ENCODE results near the gene RPS3.
"Not testable (repeated sequence)": the region's sequence is repeated elsewhere in the genome, so short reads cannot be mapped to it uniquely, and the experiment has no call there.

Gene RPS3

GRCh38 chr11:75399344-75400145 lies at the start of gene RPS3:
Gene RPS3, plus strand, starts transcription at chr11:75399518. Its CDS starts 30 bp downstream, at chr11:75399548.
- DNase-seq: peak; percentile 93

GRCh38 chr11:75349521-75350116 lies 49.7 kb upstream of the RPS3 start:
- no peak for DNase-seq

GRCh38 chr11:75350122-75350742 lies 49.1 kb upstream of the RPS3 start:
- DNase-seq: no peak

GRCh38 chr11:75350743-75351540 lies 48.4 kb upstream of the RPS3 start:
- no peak for DNase-seq

- no peak for DNase-seq
These were observed 47.9 kb upstream of the RPS3 start, which contains the start of gene ARRB1 for GRCh38 chr11:75351541-75351790. Gene ARRB1, minus strand, starts transcription at chr11:75351661. Its CDS starts 54 bp downstream, at chr11:75351607.

GRCh38 chr11:75351791-75352587 lies 47.3 kb upstream of the RPS3 start:
- DNase-seq: no peak

- no peak for DNase-seq
These were observed 46.6 kb upstream of the RPS3 start for GRCh38 chr11:75352588-75353206.

- DNase-seq: no peak
These were observed 44.3 kb upstream of the RPS3 start for GRCh38 chr11:75355051-75355450.

GRCh38 chr11:75356613-75357012 lies 42.7 kb upstream of the RPS3 start:
- DNase-seq: no peak

- not testable (repeated sequence) for DNase-seq
These were observed 37.0 kb upstream of the RPS3 start for GRCh38 chr11:75362285-75362684.

GRCh38 chr11:75365711-75366181 lies 33.6 kb upstream of the RPS3 start:
- DNase-seq: no peak

- not testable (repeated sequence) for DNase-seq
These were observed 32.5 kb upstream of the RPS3 start for GRCh38 chr11:75366826-75367225.

GRCh38 chr11:75369560-75370255 lies 29.6 kb upstream of the RPS3 start:
- no peak for DNase-seq

GRCh38 chr11:75371949-75372876 lies 27.1 kb upstream of the RPS3 start:
- no peak for DNase-seq

- no peak for DNase-seq
These were observed 26.1 kb upstream of the RPS3 start for GRCh38 chr11:75373201-75373600.

GRCh38 chr11:75374646-75375045 lies 24.7 kb upstream of the RPS3 start:
- no peak for DNase-seq

GRCh38 chr11:75375626-75376025 lies 23.7 kb upstream of the RPS3 start:
- no peak for DNase-seq

GRCh38 chr11:75376175-75376574 lies 23.1 kb upstream of the RPS3 start:
- no peak for DNase-seq

- not testable (repeated sequence) for DNase-seq
These were observed 20.5 kb upstream of the RPS3 start for GRCh38 chr11:75378776-75379175.

GRCh38 chr11:75380245-75380644 lies 19.1 kb upstream of the RPS3 start:
- DNase-seq: no peak
